Fibroblast of the aortic adventitia (primary cell): ENCODE measurements around the gene MCUR1. TPM values are rescaled to one million over a fixed set of nuclear protein-coding genes. Genes with fewer than 3 reads are reported as not detected.
A peak's percentile ranks its signal among the peaks of the same experiment; 100 is the strongest.

Source experiments
- DNase-seq: peaks from one replicate; pipeline ENCODE4 v3.0.0-alpha.2; 2010; ENCODE audit warnings: low read depth
- H3K4me3 ChIP-seq: 2 replicates; pipeline ENCODE4 v1.5.1; 2011; ENCODE audit warnings: low read depth, mild to moderate bottlenecking, control low read depth, low read length, moderate library complexity
- CTCF ChIP-seq: IDR thresholded peaks from 2 replicates; pipeline ENCODE4 v1.5.1; 2011; ENCODE audit warnings: mild to moderate bottlenecking, low read length, control low read depth, inconsistent platforms; ENCODE audit not compliant: insufficient read depth
- total RNA-seq: library from RNA; depleted of rRNA; stranded (reverse); fragments of >200 nt; gene quantifications from 2 replicates; pipeline ENCODE4 v1.2.3, GENCODE V29; 2012; ENCODE audit warnings: low replicate concordance

MCUR1 gene
- total RNA-seq, 1 donor: 12.9 TPM

DNA sequence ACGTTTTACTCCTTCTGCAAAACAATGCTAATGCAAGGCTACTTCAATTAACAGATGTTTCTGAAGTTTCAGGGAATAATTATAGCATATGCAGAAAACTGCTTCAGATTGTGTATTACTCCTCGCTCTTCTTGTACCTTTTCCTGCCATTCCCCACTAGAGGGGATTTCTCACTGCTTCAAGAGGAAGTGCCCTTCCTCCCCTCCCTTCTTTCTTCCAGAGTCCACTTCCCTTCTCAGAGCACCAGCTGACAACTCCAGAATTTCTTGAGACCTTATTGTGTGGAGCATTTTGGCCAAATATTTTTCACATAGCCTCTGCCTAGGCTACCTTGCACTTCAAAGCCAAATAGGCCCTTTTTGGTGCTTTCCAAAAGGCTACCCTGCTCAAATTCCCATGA, 12.7 kb upstream of the MCUR1 start:
- DNase-seq: no peak
- no peak for TF ChIP-seq CTCF
- no peak overlapping the region for H3K4me3 ChIP-seq

GRCh38 chr6:13825871-13826270, 11.5 kb upstream of the MCUR1 start:
- TF ChIP-seq CTCF: no peak

DNA sequence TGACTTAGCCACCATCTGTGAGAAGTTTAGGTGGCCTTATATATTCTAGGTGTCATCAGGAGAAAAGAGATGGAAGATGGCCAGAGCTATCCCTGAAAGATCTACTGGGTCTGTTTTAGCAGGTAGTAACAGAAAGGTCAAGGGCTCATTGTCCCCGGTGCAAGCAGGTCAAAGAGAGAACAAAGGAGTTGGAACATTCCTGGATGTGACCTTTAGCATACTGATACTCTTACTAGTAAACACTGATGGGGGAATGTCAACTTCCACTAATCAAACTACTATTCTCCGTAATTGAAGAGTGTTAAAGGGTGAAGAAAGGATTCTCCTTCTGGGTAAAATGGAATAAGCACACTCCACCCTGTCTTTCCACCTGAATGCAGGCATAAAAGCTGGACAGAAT, 4.0 kb upstream of the MCUR1 start:
- no peak for DNase-seq
- TF ChIP-seq CTCF: no peak
- H3K4me3 ChIP-seq: no peak overlapping the region

More at GRCh38 chr6:13825871-13826270, 11.5 kb upstream of the MCUR1 start:
- H3K4me3 ChIP-seq: no peak overlapping the region
- DNase-seq: no peak

GRCh38 chr6:13814938-13815575, 700 bp upstream of the MCUR1 start:
- peak; percentile 12 for DNase-seq
- TF ChIP-seq CTCF: no peak
- peak overlapping the region; percentile 77 for H3K4me3 ChIP-seq

DNA sequence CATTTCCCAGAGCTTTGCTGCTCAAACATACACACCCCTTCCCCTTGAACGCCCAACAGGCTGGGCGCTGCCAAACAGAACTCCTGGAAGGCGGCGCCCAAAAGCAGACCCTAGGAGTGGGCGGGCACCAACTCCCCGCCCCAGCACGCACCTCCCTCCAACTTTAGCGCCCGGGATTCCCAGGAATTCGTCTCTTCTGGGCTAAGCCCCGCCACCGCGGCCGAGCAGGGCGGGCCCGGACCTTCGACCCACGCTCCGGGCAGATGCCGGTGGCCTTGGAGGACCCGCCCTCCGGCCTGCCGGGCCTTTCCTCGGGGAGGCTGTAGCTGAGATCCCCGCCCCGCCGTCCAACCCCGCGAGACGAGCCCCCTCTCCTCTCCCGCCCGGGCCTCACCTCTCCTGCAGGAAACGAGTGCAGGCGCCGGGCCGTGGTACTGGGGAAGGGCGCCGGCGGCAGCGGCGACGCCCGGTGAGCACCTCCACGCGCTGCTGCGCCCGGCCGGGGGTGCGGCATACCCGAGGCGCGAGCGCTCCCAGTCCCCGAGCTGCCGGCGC, 659 bp downstream of the MCUR1 start:
- peak; percentile 57 for DNase-seq
- TF ChIP-seq CTCF: no peak
- peak overlapping the region; percentile 77 for H3K4me3 ChIP-seq

DNA sequence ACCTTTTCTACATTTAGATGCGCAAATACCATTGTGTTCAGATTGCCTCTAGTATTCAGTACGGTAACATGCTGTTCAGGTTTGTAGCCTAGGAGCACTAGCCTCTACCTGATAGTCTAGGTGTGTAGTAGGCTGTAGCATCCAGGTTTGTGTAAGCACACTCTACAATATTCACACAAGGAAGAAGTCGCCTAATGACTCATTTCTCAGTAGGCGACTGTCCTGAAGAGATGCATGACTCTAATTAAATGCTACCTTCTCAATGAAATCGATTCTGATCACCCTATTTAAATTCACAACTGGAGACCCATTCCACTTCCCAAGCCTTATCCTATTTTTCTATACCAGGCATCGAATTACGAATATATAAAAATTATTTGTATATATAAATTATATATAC, 1.3 kb downstream of the MCUR1 start:
- no peak for TF ChIP-seq CTCF

GRCh38 chr6:13812359-13812642, 2.1 kb downstream of the MCUR1 start:
- no peak overlapping the region for H3K4me3 ChIP-seq
- no peak for DNase-seq
- no peak for TF ChIP-seq CTCF

More for the DNA sequence above, 1.3 kb downstream of the MCUR1 start:
- no peak for DNase-seq
- H3K4me3 ChIP-seq: peak overlapping the region; percentile 77
